Measurements from ENCODE around the gene HOMER2.

DNA sequence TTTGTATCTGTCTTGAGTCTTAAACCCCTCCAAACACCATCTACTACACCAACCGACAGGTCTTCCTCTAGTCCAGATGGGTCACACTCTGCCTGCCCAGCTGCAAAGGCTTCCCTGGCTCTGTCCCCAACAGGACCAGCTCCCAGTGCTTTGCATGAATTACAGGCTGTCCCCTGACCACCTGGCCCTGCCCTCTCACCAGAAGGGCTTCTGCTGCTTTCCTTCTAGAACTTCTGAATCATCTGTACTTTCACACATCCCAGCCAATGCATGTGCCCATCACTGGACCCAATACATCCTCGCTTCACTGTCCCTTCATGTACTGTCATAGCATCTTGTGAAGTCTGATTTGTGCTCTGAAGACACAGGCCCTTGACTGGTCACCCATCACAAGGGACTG lies 53.6 kb downstream of the HOMER2 start:
- TF ChIP-seq, protein P1, sequence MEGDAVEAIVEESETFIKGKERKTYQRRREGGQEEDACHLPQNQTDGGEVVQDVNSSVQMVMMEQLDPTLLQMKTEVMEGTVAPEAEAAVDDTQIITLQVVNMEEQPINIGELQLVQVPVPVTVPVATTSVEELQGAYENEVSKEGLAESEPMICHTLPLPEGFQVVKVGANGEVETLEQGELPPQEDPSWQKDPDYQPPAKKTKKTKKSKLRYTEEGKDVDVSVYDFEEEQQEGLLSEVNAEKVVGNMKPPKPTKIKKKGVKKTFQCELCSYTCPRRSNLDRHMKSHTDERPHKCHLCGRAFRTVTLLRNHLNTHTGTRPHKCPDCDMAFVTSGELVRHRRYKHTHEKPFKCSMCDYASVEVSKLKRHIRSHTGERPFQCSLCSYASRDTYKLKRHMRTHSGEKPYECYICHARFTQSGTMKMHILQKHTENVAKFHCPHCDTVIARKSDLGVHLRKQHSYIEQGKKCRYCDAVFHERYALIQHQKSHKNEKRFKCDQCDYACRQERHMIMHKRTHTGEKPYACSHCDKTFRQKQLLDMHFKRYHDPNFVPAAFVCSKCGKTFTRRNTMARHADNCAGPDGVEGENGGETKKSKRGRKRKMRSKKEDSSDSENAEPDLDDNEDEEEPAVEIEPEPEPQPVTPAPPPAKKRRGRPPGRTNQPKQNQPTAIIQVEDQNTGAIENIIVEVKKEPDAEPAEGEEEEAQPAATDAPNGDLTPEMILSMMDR (conservative IDR thresholded peaks at IDR 0.05; ENCODE audit: low read depth in 2 of 2), result no peak
- no peak for TF ChIP-seq JUNB (IDR thresholded peaks at IDR 0.05; ENCODE audit: unreplicated experiment)

Measured in GM23338 (cell line).